ENCODE measurements around the gene WNT7B.

- TF ChIP-seq POLR2A (IDR thresholded peaks at IDR 0.05; ENCODE audit: low read length) (no peak), GATA1 (IDR thresholded peaks at IDR 0.05; ENCODE audit: low read depth, low read length) (no peak)
Measured at GRCh38 chr22:45923212-45923611, 53.8 kb downstream of the WNT7B start.
